Measurements from ENCODE around the gene SLC7A7. TPM values are rescaled to one million over a fixed set of nuclear protein-coding genes. Genes with fewer than 3 reads are reported as not detected.

SLC7A7 gene
- total RNA-seq, 1 donor from 2014 or later: 157 TPM

- DNase-seq (no peak), ATAC-seq (no peak)
- Histone ChIP-seq H3K9me3 (no peaks in the 10 kb centered on the region), H3K4me3 (no peak overlapping the region), H3K4me1 (no peaks in the 10 kb centered on the region), H3K27ac (no peak overlapping the region), H3K36me3 (no peaks in the 10 kb centered on the region), H3K27me3 (ENCODE audit: low read depth) (no peaks in the 10 kb centered on the region)
- intact Hi-C loops (cut with DNase I): no loop called here
- no peak for TF ChIP-seq CTCF (IDR thresholded peaks at IDR 0.05)
Observed at GRCh38 chr14:22723815-22724214, 91.4 kb downstream of the SLC7A7 start.

Other genes starting within 250 kb of the SLC7A7 start
- 162 TPM for gene DAD1, start 226.2 kb downstream of the SLC7A7 start, total RNA-seq
- gene ABHD4, start 217.1 kb downstream of the SLC7A7 start, total RNA-seq: 28.5 TPM
- gene OR6J1, start 171.1 kb downstream of the SLC7A7 start, total RNA-seq: not detected
- 115 TPM for gene OXA1L, start 48.7 kb downstream of the SLC7A7 start, total RNA-seq
- gene MRPL52, start 14.5 kb upstream of the SLC7A7 start, total RNA-seq: 65.2 TPM
- 124 TPM for gene MMP14, start 21.1 kb upstream of the SLC7A7 start, total RNA-seq
- gene LRP10, start 56.3 kb upstream of the SLC7A7 start, total RNA-seq: 134 TPM
- gene REM2, start 67.8 kb upstream of the SLC7A7 start, total RNA-seq: 0.83 TPM
- 91.4 TPM for gene RBM23, start 103.7 kb upstream of the SLC7A7 start, total RNA-seq
- gene PRMT5, start 113.9 kb upstream of the SLC7A7 start, total RNA-seq: 37.3 TPM
- 54.5 TPM for gene HAUS4, start 141.7 kb upstream of the SLC7A7 start, total RNA-seq
- 28.7 TPM for gene AJUBA, start 167.1 kb upstream of the SLC7A7 start, total RNA-seq
- 9.8 TPM for gene C14orf93, start 194.7 kb upstream of the SLC7A7 start, total RNA-seq
- gene PSMB5, start 219.5 kb upstream of the SLC7A7 start, total RNA-seq: 71.5 TPM
- gene PSMB11, start 226.8 kb upstream of the SLC7A7 start, total RNA-seq: not detected
- gene CDH24, start 242.1 kb upstream of the SLC7A7 start, total RNA-seq: 5.6 TPM

Data from lower lobe of right lung (tissue), 2 donors.